Cardiac muscle cell (in vitro differentiated cells and primary cell): ENCODE results near the gene DAB2IP. TPM values are rescaled to one million over a fixed set of nuclear protein-coding genes. Genes with fewer than 3 reads are reported as not detected.
A peak's percentile ranks its signal among the peaks of the same experiment; 100 is the strongest.

ENCODE experiments used
- DNase-seq, 2 donors: peaks; one replicate each; pipeline versions ENCODE4 v3.0.0 to v3.0.0-alpha.2; 2010 to 2017; ENCODE audit warnings: low read depth in 1 of 2, low spot score in 1 of 2
- H3K27ac ChIP-seq: fragments of 200-600 bp; sonication (generic); 2 replicates; pipeline ENCODE4 v1.5.1; 2016
- H3K27me3 ChIP-seq: fragments of 200-600 bp; sonication (generic); 2 replicates; pipeline ENCODE4 v1.6.0; 2016; ENCODE audit warnings: control low read depth
- H3K36me3 ChIP-seq: fragments of 200-600 bp; sonication (generic); 2 replicates; pipeline ENCODE4 v1.5.1; 2016; ENCODE audit warnings: control low read depth
- H3K4me1 ChIP-seq: fragments of 200-600 bp; sonication (generic); 2 replicates; pipeline ENCODE4 v1.8.1; 2017; ENCODE audit warnings: low read depth, mild to moderate bottlenecking, mixed run types
- H3K4me3 ChIP-seq: fragments of 200-600 bp; sonication (generic); 2 replicates; pipeline ENCODE4 v1.5.1; 2016; ENCODE audit warnings: mild to moderate bottlenecking
- H3K9me3 ChIP-seq: fragments of 200-600 bp; sonication (generic); 2 replicates; pipeline ENCODE4 v1.5.1; 2017; ENCODE audit warnings: low read depth, mild to moderate bottlenecking, control low read depth
- CTCF ChIP-seq: IDR thresholded peaks from 2 replicates; pipeline ENCODE4 v1.5.1; 2012; ENCODE audit warnings: low read depth, mild to moderate bottlenecking, low read length
- polyA plus RNA-seq: library from polyadenylated mRNA; unstranded; fragments of >200 nt; fragmentation: Nextera tagmentation; extraction: Ambion mirVana; gene quantifications from 2 replicates; pipeline ENCODE4 v1.2.1, GENCODE V29; 2016
- total RNA-seq: library from RNA; depleted of rRNA; stranded (reverse); fragments of >200 nt; gene quantifications from 2 replicates; pipeline ENCODE4 v1.2.3, GENCODE V29; 2016

DAB2IP gene
- total and polyA plus RNA-seq, 2 experiments from 2014 or later, result 25.7 to 105 TPM

- no peak overlapping the region for H3K27ac ChIP-seq
- H3K27me3 ChIP-seq, result no peaks in the 10 kb centered on the region
- no peaks in the 10 kb centered on the region for H3K36me3 ChIP-seq
- H3K4me3 ChIP-seq, result no peak overlapping the region
- no peaks in the 10 kb centered on the region for H3K9me3 ChIP-seq
- DNase-seq, result peak in 1 of 2 donors; percentile 85
- peaks cover 6% of the 10 kb centered on the region for H3K4me1 ChIP-seq
- TF ChIP-seq CTCF, result no peak
Measured at GRCh38 chr9:121671612-121672155, 20.2 kb downstream of the DAB2IP start.

GRCh38 chr9:121672213-121672612 is 20.8 kb downstream of the DAB2IP start:
- H3K27me3 ChIP-seq, result no peaks in the 10 kb centered on the region
- TF ChIP-seq CTCF, result no peak

GRCh38 chr9:121672986-121673385 is 21.6 kb downstream of the DAB2IP start:
- Histone ChIP-seq H3K9me3 (no peaks in the 10 kb centered on the region), H3K27ac (no peak overlapping the region), H3K4me1 (peaks cover 6% of the 10 kb centered on the region), H3K27me3 (no peaks in the 10 kb centered on the region), H3K36me3 (no peaks in the 10 kb centered on the region), H3K4me3 (no peak overlapping the region)
- DNase-seq, result no peak
- no peak for TF ChIP-seq CTCF

More at GRCh38 chr9:121672213-121672612, 20.8 kb downstream of the DAB2IP start:
- Histone ChIP-seq H3K4me1 (peaks cover 6% of the 10 kb centered on the region), H3K27ac (no peak overlapping the region), H3K36me3 (no peaks in the 10 kb centered on the region), H3K9me3 (no peaks in the 10 kb centered on the region), H3K4me3 (no peak overlapping the region)
- DNase-seq, result peak in 1 of 2 donors; percentile 46

- no peak for DNase-seq
- no peaks in the 10 kb centered on the region for H3K9me3 ChIP-seq
- H3K4me3 ChIP-seq, result no peak overlapping the region
- peaks cover 6% of the 10 kb centered on the region for H3K4me1 ChIP-seq
- TF ChIP-seq CTCF, result no peak
- no peaks in the 10 kb centered on the region for H3K27me3 ChIP-seq
- no peak overlapping the region for H3K27ac ChIP-seq
- H3K36me3 ChIP-seq, result no peaks in the 10 kb centered on the region
Measured at GRCh38 chr9:121673576-121673975, 22.1 kb downstream of the DAB2IP start.

GRCh38 chr9:121674017-121674416 is 22.6 kb downstream of the DAB2IP start:
- DNase-seq, result no peak

More at GRCh38 chr9:121674017-121674416, 22.6 kb downstream of the DAB2IP start:
- Histone ChIP-seq H3K27me3 (no peaks in the 10 kb centered on the region), H3K9me3 (no peaks in the 10 kb centered on the region), H3K4me3 (no peak overlapping the region), H3K27ac (no peak overlapping the region), H3K4me1 (peaks cover 6% of the 10 kb centered on the region), H3K36me3 (no peaks in the 10 kb centered on the region)
- TF ChIP-seq CTCF, result no peak
